Brain microvascular endothelial cell (primary cell): ENCODE data around the gene DOCK10.

Source experiments
- DNase-seq: peaks from one replicate; pipeline ENCODE4 v3.0.0-alpha.2; 2020
- H3K27ac ChIP-seq: fragments of 250-450 bp; sonication (Bioruptor Pico); 2 replicates; pipeline ENCODE4 v1.5.1; 2020; ENCODE audit warnings: mild to moderate bottlenecking, moderate library complexity
- H3K27me3 ChIP-seq: fragments of 250-450 bp; sonication (Bioruptor Pico); replicated peaks from 2 replicates; pipeline ENCODE4 v1.5.1; 2020; ENCODE audit warnings: mild to moderate bottlenecking
- H3K36me3 ChIP-seq: fragments of 250-450 bp; sonication (Bioruptor Pico); replicated peaks from 2 replicates; pipeline ENCODE4 v1.5.1; 2020; ENCODE audit warnings: mild to moderate bottlenecking
- H3K4me3 ChIP-seq: 2 replicates; pipeline ENCODE4 v1.5.1; 2011; ENCODE audit warnings: low read depth, mild to moderate bottlenecking, control low read depth, low read length, moderate library complexity
- CTCF ChIP-seq: IDR thresholded peaks from 2 replicates; pipeline ENCODE4 v1.5.1; 2011; ENCODE audit warnings: low read depth, mild to moderate bottlenecking, moderate library complexity, low read length, control low read depth, inconsistent platforms; ENCODE audit errors: missing control alignments
- in situ Hi-C: cut with HindIII; loops from 2 replicates; pipeline ENCODE4 v1.10.0; 2017; ENCODE audit warnings: low sequenced_read_pairs, low pct_ligation_motif_present

The DOCK10 gene

GRCh38 chr2:224786848-224787247, 255.4 kb downstream of the DOCK10 start:
- no peak overlapping the region for H3K4me3 ChIP-seq
- H3K27ac ChIP-seq, result no peak overlapping the region
- no peak for DNase-seq
- H3K36me3 ChIP-seq, result peaks cover 28% of the 10 kb centered on the region
- in situ Hi-C loops, result no loop called here
- no peak for TF ChIP-seq CTCF
- no peaks in the 10 kb centered on the region for H3K27me3 ChIP-seq

GRCh38 chr2:224781400-224781799, 260.9 kb downstream of the DOCK10 start:
- no peak for TF ChIP-seq CTCF
- in situ Hi-C loops, result no loop called here
- Histone ChIP-seq H3K27me3 (no peaks in the 10 kb centered on the region), H3K36me3 (peaks cover 8% of the 10 kb centered on the region), H3K4me3 (no peak overlapping the region), H3K27ac (no peak overlapping the region)
- DNase-seq, result no peak

GRCh38 chr2:224780823-224781222, 261.4 kb downstream of the DOCK10 start:
- Histone ChIP-seq H3K27me3 (no peaks in the 10 kb centered on the region), H3K36me3 (peaks cover 7% of the 10 kb centered on the region), H3K4me3 (no peak overlapping the region), H3K27ac (no peak overlapping the region)
- DNase-seq, result no peak
- in situ Hi-C loops, result no loop called here
- TF ChIP-seq CTCF, result no peak

GRCh38 chr2:224780106-224780505, 262.2 kb downstream of the DOCK10 start:
- DNase-seq, result no peak
- Histone ChIP-seq H3K27me3 (no peaks in the 10 kb centered on the region), H3K4me3 (no peak overlapping the region), H3K27ac (no peak overlapping the region), H3K36me3 (peaks cover 4% of the 10 kb centered on the region)
- TF ChIP-seq CTCF, result no peak
- in situ Hi-C loops, result no loop called here

- H3K27ac ChIP-seq, result no peak overlapping the region
- H3K4me3 ChIP-seq, result no peak overlapping the region
- TF ChIP-seq CTCF, result peak; percentile 78
- in situ Hi-C loops, result no loop called here
- no peaks in the 10 kb centered on the region for H3K27me3 ChIP-seq
- peaks cover 11% of the 10 kb centered on the region for H3K36me3 ChIP-seq
- DNase-seq, result peak; percentile 81
Measured at GRCh38 chr2:224778474-224778877, 263.8 kb downstream of the DOCK10 start.

- H3K36me3 ChIP-seq, result peaks cover 18% of the 10 kb centered on the region
- in situ Hi-C loops, result no loop called here
Measured at GRCh38 chr2:224777559-224777930, 264.7 kb downstream of the DOCK10 start.

More at GRCh38 chr2:224777559-224777930, 264.7 kb downstream of the DOCK10 start:
- Histone ChIP-seq H3K4me3 (no peak overlapping the region), H3K27me3 (no peaks in the 10 kb centered on the region), H3K27ac (no peak overlapping the region)
- TF ChIP-seq CTCF, result no peak
- DNase-seq, result no peak
